NCI-H748 treated with DMSO at 0.1 percent for 48 hours (cell line): ENCODE results near the gene SPAG4.
A peak's percentile ranks its signal among the peaks of the same experiment; 100 is the strongest.

ENCODE experiments used
- DNase-seq: peaks from one replicate; lab custom pipeline; 2025; lab: John Stamatoyannopoulos, UW

The SPAG4 gene

GRCh38 chr20:35657271-35657670 is 41.6 kb downstream of the SPAG4 start:
- DNase-seq: no peak

GRCh38 chr20:35660122-35660937 is 44.7 kb downstream of the SPAG4 start:
- no peak for DNase-seq

GRCh38 chr20:35661053-35661452 is 45.4 kb downstream of the SPAG4 start:
- DNase-seq: no peak

- DNase-seq: no peak
Observed at GRCh38 chr20:35661908-35662307, 46.3 kb downstream of the SPAG4 start.

- DNase-seq: no peak
Observed at GRCh38 chr20:35662551-35662950, 46.9 kb downstream of the SPAG4 start.

- DNase-seq: peak; percentile 27
Observed at GRCh38 chr20:35663516-35664465, 48.2 kb downstream of the SPAG4 start.

GRCh38 chr20:35664466-35665206 is 49.0 kb downstream of the SPAG4 start, which contains the start of the genes CPNE1 and RBM12:
Gene CPNE1 (minus strand): TSS chr20:35664900. CDS start chr20:35632923, 31,977 bp downstream.
Gene RBM12 (minus strand): TSS chr20:35664900. CDS start chr20:35655322, 9,578 bp downstream.
- DNase-seq: peak; percentile 87

- DNase-seq: no peak
Observed at GRCh38 chr20:35665949-35666288, 50.3 kb downstream of the SPAG4 start.

GRCh38 chr20:35669221-35669620 is 53.6 kb downstream of the SPAG4 start:
- DNase-seq: no peak

GRCh38 chr20:35669681-35670080 is 54.1 kb downstream of the SPAG4 start:
- no peak for DNase-seq
